Stimulated activated CD8-positive, alpha-beta memory T cell treated with anti-CD3 and anti-CD28 coated beads, Interleukin-12 subunit alpha, Interleukin-12 subunit beta, amount 100 ng/mL, for 1 hour (primary cell): ENCODE measurements around the gene PARD3.

Source experiments
- DNase-seq: peaks from one replicate; pipeline ENCODE4 v3.0.0-alpha.2; 2020; ENCODE audit warnings: low read depth

Gene PARD3

GRCh38 chr10:34121781-34122622 is 693.1 kb downstream of the PARD3 start:
- DNase-seq, result no peak

- DNase-seq, result no peak
Measured at GRCh38 chr10:34121125-34121753, 693.9 kb downstream of the PARD3 start.

DNA sequence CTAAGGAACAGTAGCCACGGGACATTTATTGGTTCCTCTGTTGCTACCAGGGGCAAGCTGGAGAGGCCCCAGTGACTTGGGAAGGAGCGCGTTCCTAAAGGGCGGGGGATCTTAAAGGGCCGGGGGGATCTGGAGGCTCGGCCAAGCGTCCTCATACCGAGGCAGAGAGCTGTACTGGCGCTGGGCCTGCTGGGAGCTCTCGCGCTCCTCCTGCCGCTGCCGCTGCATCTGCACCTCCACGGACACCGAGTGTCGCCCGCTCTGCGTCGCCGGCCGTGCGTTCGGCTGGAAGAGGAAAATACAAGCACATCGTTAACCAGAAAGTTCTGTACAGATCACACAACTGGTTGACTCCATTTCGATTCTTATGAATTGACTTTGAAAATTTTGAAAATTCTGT is 695.6 kb downstream of the PARD3 start:
- no peak for DNase-seq

DNA sequence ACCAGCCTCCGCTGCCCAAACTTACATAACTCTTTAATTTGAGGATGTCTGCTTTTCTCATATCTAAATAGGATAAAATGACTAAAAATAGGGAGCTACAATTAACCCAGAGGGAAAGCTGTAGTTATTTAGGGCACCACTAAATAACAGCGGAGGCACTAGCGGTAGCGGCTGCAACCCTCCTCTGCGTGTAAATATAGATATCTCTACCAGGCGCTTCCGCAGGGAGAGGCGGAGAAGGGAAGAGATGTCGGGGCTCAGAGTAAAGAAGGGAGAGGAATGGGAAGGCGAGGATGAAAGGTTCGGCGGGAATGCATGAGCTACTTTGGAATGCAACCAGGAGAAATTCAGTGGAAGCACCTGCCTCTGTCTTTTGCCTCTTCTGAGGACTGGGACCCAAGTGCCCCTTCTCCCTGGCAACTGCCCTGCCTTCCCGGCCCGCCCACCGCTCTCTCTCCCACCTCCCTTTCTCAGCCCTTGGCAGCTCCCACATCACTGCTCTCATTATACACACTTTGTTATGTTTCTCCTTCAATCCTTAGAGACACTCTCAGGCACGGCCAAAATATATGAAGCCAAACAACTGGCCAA is 698.3 kb downstream of the PARD3 start:
- no peak for DNase-seq

GRCh38 chr10:34116220-34116641 is 698.9 kb downstream of the PARD3 start:
- DNase-seq, result no peak

- no peak for DNase-seq
Measured at GRCh38 chr10:34114914-34115313, 700.2 kb downstream of the PARD3 start.

- no peak for DNase-seq
Measured at GRCh38 chr10:34113504-34114225, 701.4 kb downstream of the PARD3 start.

- DNase-seq, result no peak
Measured at GRCh38 chr10:34112171-34112782, 702.8 kb downstream of the PARD3 start.

GRCh38 chr10:34111179-34111578 is 703.9 kb downstream of the PARD3 start:
- no peak for DNase-seq

DNA sequence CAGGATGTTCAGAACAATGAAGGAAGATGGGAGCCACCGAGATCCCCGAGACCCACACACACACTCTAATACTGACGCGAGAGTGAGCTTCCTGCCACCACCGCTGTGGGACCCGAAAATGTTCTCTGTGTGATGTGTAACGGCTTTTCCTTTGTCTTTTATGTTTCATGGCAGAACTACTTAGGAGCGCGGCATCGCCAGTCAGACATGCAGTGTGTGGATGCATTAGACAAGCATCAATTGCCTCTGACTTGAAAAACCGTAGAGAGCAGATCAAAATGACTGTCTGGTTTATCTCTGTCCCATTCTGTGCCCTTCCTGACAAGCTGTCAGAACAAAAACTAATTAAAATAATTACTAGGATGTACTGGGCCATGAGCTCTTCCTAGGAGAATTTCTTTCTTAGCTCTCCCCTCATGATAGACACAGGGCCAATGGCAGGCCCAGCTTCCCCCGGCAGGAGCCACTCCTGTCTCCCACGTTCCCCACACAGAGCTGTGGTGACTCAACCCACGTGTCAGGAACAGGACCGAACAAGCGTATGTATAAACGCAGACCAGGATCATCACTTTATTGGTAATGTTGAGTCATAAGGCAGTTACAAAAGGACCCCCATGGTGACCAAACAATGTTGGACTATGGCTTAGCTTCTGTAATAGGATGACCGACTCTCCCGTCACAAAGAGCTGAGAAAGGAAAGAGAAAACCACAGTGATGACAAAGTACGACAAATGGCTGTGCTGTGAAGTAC is 705.0 kb downstream of the PARD3 start:
- DNase-seq, result no peak

DNA sequence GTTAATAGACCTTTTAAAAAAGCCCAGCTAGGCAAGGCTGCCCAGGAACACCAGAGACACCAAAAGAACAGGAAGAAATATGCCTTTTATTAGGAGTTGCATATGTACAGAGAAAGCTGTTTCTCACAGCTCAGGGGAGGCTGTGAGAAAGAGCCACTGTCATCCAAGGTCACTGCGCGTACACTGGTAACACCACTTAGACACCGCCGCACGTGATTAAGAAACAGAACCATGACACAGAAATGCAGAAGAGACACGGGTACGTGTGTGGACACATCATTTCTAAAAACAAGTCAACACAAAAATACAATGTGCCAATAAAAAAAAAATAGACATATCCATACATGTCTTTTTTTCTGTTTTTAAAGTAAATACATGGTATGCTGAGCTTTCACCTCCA is 705.6 kb downstream of the PARD3 start:
- no peak for DNase-seq

GRCh38 chr10:34107626-34108516 is 707.2 kb downstream of the PARD3 start:
- DNase-seq, result no peak

- no peak for DNase-seq
Measured at GRCh38 chr10:34106356-34106885, 708.7 kb downstream of the PARD3 start.

GRCh38 chr10:34104829-34105572 is 710.1 kb downstream of the PARD3 start:
- DNase-seq, result no peak

GRCh38 chr10:34102893-34103506 is 712.1 kb downstream of the PARD3 start:
- no peak for DNase-seq

DNA sequence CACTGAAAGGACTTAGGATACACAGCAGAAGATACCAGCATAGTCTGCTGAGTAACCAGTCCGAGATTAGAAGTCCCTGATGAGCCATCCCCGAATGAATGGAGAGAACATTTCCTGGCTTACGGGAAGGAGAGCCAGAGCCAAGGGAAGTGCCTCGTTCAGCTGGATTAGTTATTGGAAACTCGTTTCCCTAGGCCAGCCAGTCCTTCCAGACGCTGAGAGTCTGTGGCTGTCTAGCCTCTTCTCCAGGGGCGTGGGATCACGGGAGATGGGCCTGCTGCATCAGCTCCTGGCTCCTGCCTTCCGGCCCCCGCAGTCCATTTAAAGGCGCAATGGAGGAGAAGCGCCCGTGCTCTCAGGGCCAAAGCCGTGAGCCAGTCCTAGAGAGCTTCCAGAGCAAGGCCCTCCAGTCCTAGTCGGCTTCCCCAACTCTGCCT is 712.8 kb downstream of the PARD3 start:
- DNase-seq, result no peak

- no peak for DNase-seq
Measured at GRCh38 chr10:34101001-34101400, 714.1 kb downstream of the PARD3 start.

DNA sequence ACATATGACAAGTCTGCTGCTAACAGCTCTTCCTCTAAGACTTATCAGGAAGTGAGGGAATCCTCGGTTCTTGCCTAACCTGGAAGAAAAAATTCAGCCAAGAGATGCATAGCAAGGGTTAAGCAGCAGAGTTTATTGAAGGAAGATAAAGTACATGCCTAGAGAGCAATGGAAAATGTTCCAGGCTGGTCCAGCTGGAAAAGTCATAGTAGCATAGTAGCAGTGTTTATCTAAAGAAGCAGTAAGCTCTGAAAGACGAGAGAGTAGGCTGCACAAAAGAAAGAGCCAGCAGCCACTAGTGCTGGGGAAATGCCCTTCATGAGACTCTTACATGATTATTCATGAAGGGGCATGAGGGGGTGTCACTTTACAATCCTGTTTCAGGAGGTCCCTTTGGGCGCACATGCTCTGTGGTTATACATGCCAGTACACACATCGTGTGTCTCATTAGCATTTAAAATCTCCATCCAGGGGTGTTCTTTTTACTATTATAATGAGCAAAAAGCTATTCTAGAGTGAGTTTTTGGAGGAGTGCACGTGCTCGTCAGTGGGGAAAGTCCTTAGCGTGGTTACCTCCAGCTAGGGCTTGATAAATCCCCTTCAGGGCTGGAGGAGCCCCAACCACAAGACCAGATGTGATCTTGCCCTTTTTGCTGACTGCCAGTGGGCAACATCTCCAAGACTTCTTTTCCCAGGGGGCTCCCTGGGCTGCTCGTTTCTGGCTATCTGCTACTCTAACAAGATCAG is 716.1 kb downstream of the PARD3 start:
- DNase-seq, result no peak
